PFSK-1 (cell line): Measurements from ENCODE around the gene MUC4.

ENCODE experiments used
- FOXP2 ChIP-seq: optimal IDR thresholded peaks from 2 replicates; pipeline ENCODE3; 2011; ENCODE audit warnings: borderline replicate concordance, control low read depth, inconsistent platforms; ENCODE audit not compliant: insufficient read depth; ENCODE audit errors: extremely low read length, extremely low read depth
- POLR2AphosphoS5 ChIP-seq: IDR thresholded peaks from 2 replicates; pipeline ENCODE4 v1.6.1; 2012; ENCODE audit warnings: low read depth, mild to moderate bottlenecking, control low read depth, low read length, moderate library complexity
- REST ChIP-seq, 2 experiments: IDR thresholded peaks; 2 replicates each; pipeline versions ENCODE4 v1.6.1 to v1.8.0; 2011 to 2012; ENCODE audit warnings: low read depth in 2 of 2, low read length in 2 of 2, control low read depth in 1 of 2, inconsistent platforms in 1 of 2, mild to moderate bottlenecking in 1 of 2, moderate library complexity in 1 of 2; ENCODE audit not compliant: insufficient read depth in 1 of 2
- SIN3A ChIP-seq: IDR thresholded peaks from 2 replicates; pipeline ENCODE4 v1.6.1; 2012; ENCODE audit warnings: mild to moderate bottlenecking, low read length, moderate library complexity, borderline replicate concordance; ENCODE audit not compliant: insufficient read depth
- TAF1 ChIP-seq: IDR thresholded peaks from 2 replicates; pipeline ENCODE4 v1.6.1; 2012; ENCODE audit warnings: low read length, control low read depth, borderline replicate concordance; ENCODE audit not compliant: insufficient read depth

The MUC4 gene

GRCh38 chr3:195708061-195708460, 103.7 kb downstream of the MUC4 start:
- no peak for TF ChIP-seq FOXP2
- no peak for TF ChIP-seq POLR2AphosphoS5
- no peak for TF ChIP-seq SIN3A
- no peak for TF ChIP-seq TAF1
- TF ChIP-seq REST (IDR thresholded peaks at IDR 0.05; ENCODE audit: insufficient read depth in 1 of 2, low read depth in 2 of 2, low read length in 2 of 2): no peak

GRCh38 chr3:195705081-195705991, 106.4 kb downstream of the MUC4 start:
- no peak for TF ChIP-seq TAF1
- TF ChIP-seq SIN3A: no peak

- TF ChIP-seq TAF1 (no peak), POLR2AphosphoS5 (no peak), FOXP2 (no peak), REST (IDR thresholded peaks at IDR 0.05; ENCODE audit: insufficient read depth in 1 of 2, low read depth in 2 of 2, low read length in 2 of 2) (no peak), SIN3A (no peak)
These were observed 107.2 kb downstream of the MUC4 start for GRCh38 chr3:195704433-195704999.

- no peak for TF ChIP-seq POLR2AphosphoS5
- no peak for TF ChIP-seq REST (IDR thresholded peaks at IDR 0.05; ENCODE audit: insufficient read depth in 1 of 2, low read depth in 2 of 2, low read length in 2 of 2)
- TF ChIP-seq FOXP2: no peak
- TF ChIP-seq SIN3A: no peak
- no peak for TF ChIP-seq TAF1
These were observed 108.0 kb downstream of the MUC4 start for GRCh38 chr3:195703776-195704175.

GRCh38 chr3:195701042-195701915, 110.5 kb downstream of the MUC4 start:
- no peak for TF ChIP-seq POLR2AphosphoS5

GRCh38 chr3:195700319-195700718, 111.4 kb downstream of the MUC4 start:
- TF ChIP-seq POLR2AphosphoS5 (no peak), FOXP2 (no peak)
